ENCODE measurements around the gene NCBP2.
"Not testable (repeated sequence)": the region's sequence is repeated elsewhere in the genome, so short reads cannot be mapped to it uniquely, and the experiment has no call there.

Gene NCBP2

DNA sequence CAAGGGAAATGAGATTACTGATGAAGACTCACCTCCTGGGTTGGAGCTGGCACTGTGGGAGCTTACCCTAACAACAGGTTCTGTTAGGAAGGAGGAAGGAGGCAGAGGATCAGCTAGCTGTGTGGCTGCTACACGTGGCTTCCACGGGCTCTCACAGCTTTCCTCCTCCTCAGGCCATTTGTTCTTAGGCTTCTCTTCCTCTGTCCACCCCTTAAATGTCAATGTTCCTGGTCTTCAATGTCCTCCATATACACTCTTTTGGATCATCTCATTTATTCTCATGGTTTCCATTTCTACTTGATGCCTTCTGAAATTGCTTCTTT lies 21.3 kb upstream of the NCBP2 start:
- H3K27me3 Mint-ChIP-seq = no peaks in the 10 kb centered on the region
- no peak overlapping the region for H3K4me3 Mint-ChIP-seq
- H3K27ac Mint-ChIP-seq = no peak overlapping the region
- H3K4me1 Mint-ChIP-seq (ENCODE audit: low read depth in 2 of 2) = peaks cover 0 to 3% of the 10 kb centered on the region in 2 donors
- H3K36me3 Mint-ChIP-seq (ENCODE audit: insufficient read depth) = no peaks in the 10 kb centered on the region
- DNase-seq = no peak
- no peaks in the 10 kb centered on the region for H3K9me3 Mint-ChIP-seq
- ATAC-seq (replicated peaks) = no peak

- Mint-ChIP-seq H3K27ac (no peak overlapping the region), H3K4me3 (no peak overlapping the region), H3K4me1 (ENCODE audit: low read depth in 2 of 2) (peaks cover 0 to 1% of the 10 kb centered on the region in 2 donors), H3K27me3 (no peaks in the 10 kb centered on the region), H3K9me3 (no peaks in the 10 kb centered on the region), H3K36me3 (ENCODE audit: insufficient read depth) (no peaks in the 10 kb centered on the region)
- no peak for ATAC-seq (replicated peaks)
- no peak for DNase-seq
Observed at GRCh38 chr3:196962930-196963630, 20.8 kb upstream of the NCBP2 start.

DNA sequence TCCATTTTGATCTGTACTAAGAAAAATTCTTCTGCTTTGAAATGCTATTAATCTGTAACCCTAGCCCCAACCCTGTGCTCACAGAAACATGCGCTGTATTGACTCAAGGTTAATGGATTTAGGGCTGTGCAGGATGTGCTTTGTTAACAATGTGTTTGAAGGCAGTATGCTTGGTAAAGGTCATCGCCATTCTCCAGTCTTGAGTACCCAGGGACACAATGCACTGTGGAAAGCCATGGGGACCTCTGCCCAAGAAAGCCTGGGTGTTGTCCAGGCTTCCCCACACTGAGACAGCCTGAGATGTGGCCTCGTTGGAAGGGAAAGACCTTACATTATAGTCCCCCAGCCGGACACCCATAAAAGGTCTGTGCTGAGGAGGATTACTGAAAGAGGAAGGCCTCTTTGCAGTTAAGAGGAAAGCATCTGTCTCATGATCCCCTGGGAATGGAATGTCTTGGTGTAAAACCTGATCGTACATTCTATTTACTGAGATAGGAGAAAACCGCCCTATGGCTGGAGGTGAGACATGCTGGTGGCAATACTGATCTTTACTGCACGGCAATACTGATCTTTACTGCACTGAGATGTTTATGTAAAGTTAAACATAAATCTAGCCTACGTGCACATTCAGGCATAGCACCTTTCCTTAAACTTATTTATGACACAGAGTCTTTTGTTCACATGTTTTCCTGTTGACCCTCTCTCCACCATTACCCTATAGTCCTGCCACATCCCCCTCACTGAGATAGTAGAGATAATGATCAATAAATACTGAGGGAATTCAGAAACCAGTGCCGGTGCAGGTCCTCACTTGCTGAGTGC lies 20.0 kb upstream of the NCBP2 start:
- no peaks in the 10 kb centered on the region for H3K4me1 Mint-ChIP-seq (ENCODE audit: low read depth in 2 of 2)

GRCh38 chr3:196954832-196955231 lies 12.5 kb upstream of the NCBP2 start:
- Mint-ChIP-seq H3K4me1 (ENCODE audit: low read depth in 2 of 2) (no peaks in the 10 kb centered on the region), H3K36me3 (ENCODE audit: insufficient read depth) (no peaks in the 10 kb centered on the region), H3K9me3 (no peaks in the 10 kb centered on the region), H3K27ac (peak overlapping the region in 1 of 2 donors; percentile 9), H3K4me3 (no peak overlapping the region), H3K27me3 (peaks cover 0 to 4% of the 10 kb centered on the region in 2 donors)
- ATAC-seq (replicated peaks) = no peak
- DNase-seq = no peak

More for the DNA sequence above, 20.0 kb upstream of the NCBP2 start:
- no peak overlapping the region for H3K4me3 Mint-ChIP-seq
- no peaks in the 10 kb centered on the region for H3K36me3 Mint-ChIP-seq (ENCODE audit: insufficient read depth)
- no peaks in the 10 kb centered on the region for H3K9me3 Mint-ChIP-seq
- ATAC-seq (replicated peaks) (no peak), DNase-seq (no peak)
- H3K27ac Mint-ChIP-seq = no peak overlapping the region
- no peaks in the 10 kb centered on the region for H3K27me3 Mint-ChIP-seq

- Mint-ChIP-seq H3K27me3 (peaks cover 0 to 4% of the 10 kb centered on the region in 2 donors), H3K9me3 (no peaks in the 10 kb centered on the region), H3K4me3 (no peak overlapping the region), H3K4me1 (ENCODE audit: low read depth in 2 of 2) (no peaks in the 10 kb centered on the region), H3K27ac (no peak overlapping the region), H3K36me3 (ENCODE audit: insufficient read depth) (no peaks in the 10 kb centered on the region)
- ATAC-seq (replicated peaks) (no peak), DNase-seq (no peak)
Observed at GRCh38 chr3:196951371-196951770, 9.0 kb upstream of the NCBP2 start.

DNA sequence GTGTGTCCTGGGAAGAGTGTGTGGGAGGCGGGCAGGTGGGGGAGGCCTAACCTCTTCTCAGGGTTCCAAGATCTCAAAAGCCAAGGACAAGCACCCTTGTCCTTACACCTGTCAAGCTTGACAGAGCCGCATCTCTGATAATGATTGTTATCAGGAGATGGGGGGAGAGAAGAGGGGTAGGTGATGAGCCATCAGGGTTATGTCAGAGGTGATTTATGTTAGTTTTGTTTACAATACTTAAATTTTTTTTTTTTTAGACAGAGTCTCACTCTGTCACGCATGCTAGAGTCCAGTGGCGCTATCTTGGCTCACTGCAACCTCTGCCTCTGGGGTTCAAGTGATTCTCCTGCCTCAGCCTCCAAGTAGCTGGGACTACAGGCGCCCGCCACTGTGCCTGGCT lies 7.4 kb upstream of the NCBP2 start:
- peak overlapping the region in 1 of 2 donors; percentile 17 for H3K27ac Mint-ChIP-seq
- H3K27me3 Mint-ChIP-seq = peaks cover 0 to 4% of the 10 kb centered on the region in 2 donors
- peaks cover 2% of the 10 kb centered on the region in 2 donors for H3K4me1 Mint-ChIP-seq (ENCODE audit: low read depth in 2 of 2)
- no peak for ATAC-seq (replicated peaks)
- no peaks in the 10 kb centered on the region for H3K9me3 Mint-ChIP-seq
- no peak for DNase-seq
- H3K36me3 Mint-ChIP-seq (ENCODE audit: insufficient read depth) = peaks cover 4% of the 10 kb centered on the region
- H3K4me3 Mint-ChIP-seq = no peak overlapping the region

GRCh38 chr3:196949285-196949619 lies 6.9 kb upstream of the NCBP2 start:
- Mint-ChIP-seq H3K27ac (peak overlapping the region in 1 of 2 donors; percentile 17), H3K4me3 (no peak overlapping the region), H3K27me3 (no peaks in the 10 kb centered on the region), H3K36me3 (ENCODE audit: insufficient read depth) (peaks cover 7% of the 10 kb centered on the region), H3K4me1 (ENCODE audit: low read depth in 2 of 2) (peaks cover 4 to 7% of the 10 kb centered on the region in 2 donors), H3K9me3 (no peaks in the 10 kb centered on the region)
- ATAC-seq (replicated peaks) (no peak), DNase-seq (no peak)

- no peaks in the 10 kb centered on the region for H3K27me3 Mint-ChIP-seq
- peaks cover 5 to 10% of the 10 kb centered on the region in 2 donors for H3K4me1 Mint-ChIP-seq (ENCODE audit: low read depth in 2 of 2)
- no peaks in the 10 kb centered on the region for H3K9me3 Mint-ChIP-seq
- peaks cover 9% of the 10 kb centered on the region for H3K36me3 Mint-ChIP-seq (ENCODE audit: insufficient read depth)
- H3K27ac Mint-ChIP-seq = no peak overlapping the region
- ATAC-seq (replicated peaks) (no peak), DNase-seq (no peak)
- no peak overlapping the region for H3K4me3 Mint-ChIP-seq
Observed at GRCh38 chr3:196948442-196949284, 6.3 kb upstream of the NCBP2 start.

GRCh38 chr3:196947860-196948441 lies 5.6 kb upstream of the NCBP2 start:
- peaks cover 12 to 17% of the 10 kb centered on the region in 2 donors for H3K4me1 Mint-ChIP-seq (ENCODE audit: low read depth in 2 of 2)
- DNase-seq (no peak), ATAC-seq (replicated peaks) (no peak)
- H3K4me3 Mint-ChIP-seq = no peak overlapping the region
- H3K36me3 Mint-ChIP-seq (ENCODE audit: insufficient read depth) = peaks cover 16% of the 10 kb centered on the region
- no peaks in the 10 kb centered on the region for H3K9me3 Mint-ChIP-seq
- H3K27ac Mint-ChIP-seq = peak overlapping the region in 1 of 2 donors; percentile 32
- H3K27me3 Mint-ChIP-seq = no peaks in the 10 kb centered on the region

DNA sequence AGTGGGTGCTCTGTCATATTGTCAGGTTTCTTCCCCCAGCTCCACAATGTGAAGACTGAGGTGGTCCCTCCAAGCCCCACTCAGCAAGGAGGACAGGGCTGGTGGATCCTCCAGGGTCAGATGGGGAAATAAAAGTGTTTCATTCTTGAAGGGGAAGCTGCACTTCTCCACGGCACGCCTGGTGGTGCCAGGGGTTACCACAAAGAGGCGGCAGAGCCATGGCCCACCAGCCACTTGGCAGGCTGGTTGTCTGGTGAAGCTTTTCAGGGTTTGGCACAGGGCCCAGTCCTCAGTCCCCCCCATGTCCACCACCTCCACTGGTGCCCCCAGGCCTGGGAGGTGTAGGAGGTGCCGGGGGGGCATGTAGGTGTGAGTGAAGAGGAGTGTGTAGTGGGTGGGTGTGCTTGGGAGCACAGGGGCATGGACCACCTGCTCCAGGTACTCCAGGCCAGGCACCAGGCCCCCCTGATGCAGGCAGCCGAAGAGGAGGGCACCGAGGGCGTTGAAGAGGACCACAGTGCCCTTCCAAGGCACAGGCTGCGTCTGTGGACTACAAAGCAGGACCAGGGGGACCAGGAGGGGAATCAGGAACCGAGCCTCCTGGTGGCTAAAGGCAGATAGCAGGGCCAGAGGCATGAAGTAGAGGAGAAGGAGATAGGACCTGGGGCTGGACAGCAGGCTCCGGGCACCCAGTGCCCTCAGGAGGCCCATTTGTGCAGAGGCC lies 5.0 kb upstream of the NCBP2 start:
- Mint-ChIP-seq H3K9me3 (no peaks in the 10 kb centered on the region), H3K27me3 (no peaks in the 10 kb centered on the region), H3K4me1 (ENCODE audit: low read depth in 2 of 2) (peaks cover 14 to 18% of the 10 kb centered on the region in 2 donors), H3K27ac (peak overlapping the region in 1 of 2 donors; percentile 32), H3K36me3 (ENCODE audit: insufficient read depth) (peaks cover 21% of the 10 kb centered on the region), H3K4me3 (no peak overlapping the region)
- ATAC-seq (replicated peaks) = no peak
- DNase-seq = no peak

DNA sequence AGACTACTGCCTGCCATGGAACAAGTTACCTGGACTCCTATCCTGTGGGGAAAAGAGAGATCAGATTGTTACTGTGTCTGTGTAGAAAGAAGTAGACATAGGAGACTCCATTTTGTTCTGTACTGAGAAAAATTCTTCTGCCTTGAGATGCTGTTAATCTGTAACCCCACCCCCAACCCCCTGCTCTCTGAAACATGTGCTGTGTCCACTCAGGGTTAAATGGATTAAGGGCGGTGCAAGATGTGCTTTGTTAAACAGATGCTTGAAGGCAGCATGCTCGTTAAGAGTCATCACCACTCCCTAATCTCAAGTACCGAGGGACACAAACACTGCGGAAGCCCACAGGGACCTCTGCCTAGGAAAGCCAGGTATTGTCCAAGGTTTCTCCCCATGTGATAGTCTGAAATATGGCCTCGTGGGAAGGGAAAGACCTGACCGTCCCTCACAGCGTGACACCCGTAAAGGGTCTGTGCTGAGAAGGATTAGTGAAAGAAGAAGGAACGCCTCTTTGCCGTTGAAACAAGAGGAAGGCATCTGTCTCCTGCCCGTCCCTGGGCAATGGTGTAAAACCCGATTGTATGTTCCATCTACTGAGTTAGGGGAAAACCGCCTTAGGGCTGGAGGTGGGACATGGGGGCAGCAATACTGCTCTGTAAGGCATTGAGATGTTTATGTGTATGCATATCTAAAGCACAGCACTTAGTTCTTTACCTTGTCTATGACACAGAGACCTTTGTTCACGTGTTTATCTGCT lies 1.9 kb upstream of the NCBP2 start:
- Mint-ChIP-seq H3K4me1 (ENCODE audit: low read depth in 2 of 2) (peaks cover 35 to 36% of the 10 kb centered on the region in 2 donors), H3K27ac (peak overlapping the region; percentile 99), H3K4me3 (peak overlapping the region; percentile 92 to 99), H3K36me3 (ENCODE audit: insufficient read depth) (peaks cover 35% of the 10 kb centered on the region)
- not testable (repeated sequence) for DNase-seq; H3K27me3 Mint-ChIP-seq; H3K9me3 Mint-ChIP-seq; ATAC-seq (replicated peaks)

DNA sequence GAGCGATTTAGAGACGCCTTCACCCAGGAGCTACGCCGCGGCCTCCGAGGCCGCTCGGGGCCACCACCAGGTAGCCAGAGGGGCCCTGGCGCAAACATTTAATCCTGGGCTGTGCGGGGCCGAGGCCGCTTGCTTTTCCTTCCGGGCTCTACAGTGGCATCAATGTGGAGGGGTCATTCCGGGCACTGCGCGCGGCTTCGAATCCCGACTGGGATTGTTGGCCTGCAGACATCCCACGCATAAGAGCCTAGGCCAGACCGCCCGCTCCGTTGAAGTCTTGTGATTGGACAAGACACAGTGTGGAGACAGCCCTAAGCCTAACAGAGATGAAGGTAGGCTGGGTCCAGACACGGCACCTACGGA lies 568 bp upstream of the NCBP2 start:
- DNase-seq = peak in 2 of 3 experiments; percentile 13 to 16
- Mint-ChIP-seq H3K4me3 (peak overlapping the region; percentile 92 to 99), H3K36me3 (ENCODE audit: insufficient read depth) (peaks cover 48% of the 10 kb centered on the region), H3K4me1 (ENCODE audit: low read depth in 2 of 2) (peaks cover 35 to 36% of the 10 kb centered on the region in 2 donors), H3K9me3 (no peaks in the 10 kb centered on the region), H3K27ac (peak overlapping the region; percentile 99), H3K27me3 (no peaks in the 10 kb centered on the region)
- peak; percentile 4 for ATAC-seq (replicated peaks)
